Common myeloid progenitor, CD34-positive (primary cell): Measurements from ENCODE around the gene ELL2.

ENCODE experiments used
- CTCF ChIA-PET: fragments of 350-600 bp; sonication (Branson Sonifier 250); formaldehyde crosslinking; loops from one replicate; lab custom pipeline; 2021; ENCODE audit warnings: antibody characterized with exemption; lab: Charles Lee
- POLR2A ChIA-PET: fragments of 350-600 bp; sonication (Branson Sonifier 250); formaldehyde crosslinking; loops from one replicate; lab custom pipeline; 2021; ENCODE audit warnings: antibody characterized with exemption; lab: Charles Lee
- DNase-seq, 3 donors: peaks; one replicate each; pipeline versions ENCODE4 v3.0.0 to v3.0.0-alpha.2; 2013
- H3K27ac ChIP-seq, 2 experiments: 1 replicate in 1 of 2; 2 replicates in 1 of 2; pipeline ENCODE4 v1.7.0; 2013; ENCODE audit warnings: inconsistent platforms in 2 of 2, low read length in 2 of 2, mild to moderate bottlenecking in 2 of 2, low read depth in 1 of 2, moderate library complexity in 1 of 2; ENCODE audit not compliant: severe bottlenecking in 2 of 2, insufficient read depth in 1 of 2, poor library complexity in 1 of 2
- H3K27me3 ChIP-seq, 5 experiments: replicated peaks in 2 of 5; 1 replicate in 3 of 5; 2 replicates in 2 of 5; pipeline versions ENCODE4 v1.6.1 to v1.7.0; 2013; ENCODE audit warnings: low read length in 4 of 5, mild to moderate bottlenecking in 2 of 5, moderate library complexity in 2 of 5, inconsistent platforms in 1 of 5; ENCODE audit not compliant: insufficient read depth in 5 of 5, control insufficient read depth in 4 of 5
- H3K36me3 ChIP-seq, 4 experiments: 1 replicate in 2 of 4; 2 replicates in 2 of 4; pipeline versions ENCODE4 v1.6.1 to v1.7.0; 2013; ENCODE audit warnings: low read length in 3 of 4, control low read depth in 1 of 4, mild to moderate bottlenecking in 1 of 4; ENCODE audit not compliant: control insufficient read depth in 4 of 4, insufficient read depth in 4 of 4
- H3K4me1 ChIP-seq, 4 experiments: 1 replicate in 3 of 4; 2 replicates in 1 of 4; pipeline versions ENCODE4 v1.6.1 to v1.7.1; 2013; ENCODE audit warnings: low read length in 3 of 4, mild to moderate bottlenecking in 3 of 4, control low read depth in 1 of 4, inconsistent platforms in 1 of 4, moderate library complexity in 1 of 4; ENCODE audit not compliant: control insufficient read depth in 4 of 4, insufficient read depth in 4 of 4; ENCODE audit errors: control extremely low read depth in 1 of 4
- H3K4me3 ChIP-seq, 7 experiments: 1 replicate in 4 of 7; 2 replicates in 3 of 7; pipeline versions ENCODE4 v1.5.1 to v1.7.0; 2013; ENCODE audit warnings: mild to moderate bottlenecking in 7 of 7, low read length in 6 of 7, moderate library complexity in 6 of 7, inconsistent platforms in 2 of 7, low read depth in 2 of 7, control low read depth in 1 of 7; ENCODE audit not compliant: insufficient read depth in 4 of 7, control insufficient read depth in 1 of 7; ENCODE audit errors: extremely low read depth in 1 of 7
- H3K9me3 ChIP-seq, 5 experiments: 1 replicate in 4 of 5; 2 replicates in 1 of 5; pipeline versions ENCODE4 v1.6.1 to v1.7.1; 2013; ENCODE audit warnings: low read length in 4 of 5, mild to moderate bottlenecking in 2 of 5, inconsistent platforms in 1 of 5, low read depth in 1 of 5, moderate library complexity in 1 of 5; ENCODE audit not compliant: control insufficient read depth in 4 of 5, insufficient read depth in 2 of 5; ENCODE audit errors: control extremely low read depth in 1 of 5
- WGBS: methylation state at CpG from one replicate; pipeline ENCODE4 v1.1.5; 2013; ENCODE audit not compliant: insufficient coverage; 5-methylcytosine and 5-hydroxymethylcytosine counted together

Gene ELL2

GRCh38 chr5:95970359-95970704, 8.7 kb upstream of the ELL2 start:
- Histone ChIP-seq H3K4me3 (no peak overlapping the region), H3K9me3 (peaks cover 0 to 5% (median 1%) of the 10 kb centered on the region in 5 experiments), H3K4me1 (peaks cover 0 to 9% (median 3%) of the 10 kb centered on the region in 4 experiments), H3K27me3 (no peaks in the 10 kb centered on the region), H3K36me3 (no peaks in the 10 kb centered on the region), H3K27ac (no peak overlapping the region)
- WGBS = 100% methylated on average over 1 of the region's 1 CpG
- DNase-seq = no peak
- ChIA-PET CTCF (interaction anchor here (6.3 kb wide), 1 partner anchor 9 kb away, joined by 39 read pairs; the partner anchor contains the start of gene ELL2), POLR2A (no interaction called here)

GRCh38 chr5:95969651-95970358, 8.2 kb upstream of the ELL2 start:
- Histone ChIP-seq H3K4me3 (no peak overlapping the region), H3K36me3 (no peaks in the 10 kb centered on the region), H3K27ac (no peak overlapping the region), H3K9me3 (peaks cover 0 to 5% (median 1%) of the 10 kb centered on the region in 5 experiments), H3K27me3 (no peaks in the 10 kb centered on the region), H3K4me1 (peaks cover 0 to 9% (median 3%) of the 10 kb centered on the region in 4 experiments)
- 97% methylated on average over 5 of the region's 5 CpGs for WGBS
- ChIA-PET CTCF (interaction anchor here (6.3 kb wide), 1 partner anchor 8 kb away, joined by 39 read pairs; the partner anchor contains the start of gene ELL2), POLR2A (no interaction called here)
- DNase-seq = no peak

- H3K27me3 ChIP-seq = no peaks in the 10 kb centered on the region
- H3K4me3 ChIP-seq = no peak overlapping the region
- H3K9me3 ChIP-seq = peaks cover 0 to 5% (median 1%) of the 10 kb centered on the region in 5 experiments
- no peak for DNase-seq
- H3K27ac ChIP-seq = no peak overlapping the region
- ChIA-PET POLR2A (no interaction called here), CTCF (interaction anchor here (0.9 to 1.0 kb wide), 2 partner anchors 17 to 367 kb away, joined by 3 to 4 read pairs; no protein-coding TSS in a partner anchor)
- WGBS = 98% methylated on average over 5 of the region's 5 CpGs
- H3K36me3 ChIP-seq = no peaks in the 10 kb centered on the region
- H3K4me1 ChIP-seq = peaks cover 0 to 5% (median under 1%) of the 10 kb centered on the region in 4 experiments
These were observed 7.4 kb upstream of the ELL2 start for GRCh38 chr5:95969055-95969454.

GRCh38 chr5:95967236-95967635, 5.6 kb upstream of the ELL2 start:
- Histone ChIP-seq H3K4me1 (peaks cover 0 to 7% (median 3%) of the 10 kb centered on the region in 4 experiments), H3K27ac (no peak overlapping the region), H3K27me3 (peaks cover 0 to 2% (median 0%) of the 10 kb centered on the region in 5 experiments), H3K4me3 (no peak overlapping the region), H3K36me3 (no peaks in the 10 kb centered on the region), H3K9me3 (peaks cover 0 to 4% (median 1%) of the 10 kb centered on the region in 5 experiments)
- CTCF ChIA-PET = no interaction called here
- WGBS = no CpG with 5 or more reads among the region's 1 CpG
- POLR2A ChIA-PET = interaction anchor here (0.8 kb wide), 1 partner anchor 9 kb away, joined by 3 read pairs; no protein-coding TSS in a partner anchor
- DNase-seq = no peak

- Histone ChIP-seq H3K27ac (no peak overlapping the region), H3K4me3 (no peak overlapping the region), H3K36me3 (no peaks in the 10 kb centered on the region), H3K4me1 (peaks cover 0 to 10% (median 5%) of the 10 kb centered on the region in 4 experiments), H3K27me3 (peaks cover 0 to 2% (median 0%) of the 10 kb centered on the region in 5 experiments), H3K9me3 (peaks cover 0 to 3% (median 0%) of the 10 kb centered on the region in 5 experiments)
- DNase-seq = no peak
- ChIA-PET POLR2A (no interaction called here), CTCF (interaction anchor here (1.6 kb wide), 1 partner anchor 73 kb away, joined by 4 read pairs; no protein-coding TSS in a partner anchor)
- WGBS = 100% methylated on average over 1 of the region's 2 CpGs
These were observed 4.4 kb upstream of the ELL2 start for GRCh38 chr5:95966005-95966404.

- CTCF ChIA-PET = interaction anchor here (0.9 to 5.9 kb wide), 2 partner anchors 9 to 381 kb away, joined by 4 to 39 read pairs; no protein-coding TSS in a partner anchor
- Histone ChIP-seq H3K27me3 (peaks cover 0 to 13% (median 0%) of the 10 kb centered on the region in 5 experiments), H3K27ac (no peak overlapping the region), H3K4me1 (peaks cover 4 to 26% (median 16%) of the 10 kb centered on the region in 4 experiments), H3K4me3 (no peak overlapping the region), H3K36me3 (no peaks in the 10 kb centered on the region), H3K9me3 (no peaks in the 10 kb centered on the region)
- POLR2A ChIA-PET = interaction anchor here (0.7 kb wide), 1 partner anchor 921 kb away, joined by 3 read pairs; no protein-coding TSS in a partner anchor
- WGBS = 100% methylated on average over 1 of the region's 8 CpGs
- no peak for DNase-seq
These were observed 2.2 kb upstream of the ELL2 start for GRCh38 chr5:95963650-95964410.
